CD14-positive monocyte (primary cell): ENCODE data around the gene NCAM1. TPM values are rescaled to one million over a fixed set of nuclear protein-coding genes. Genes with fewer than 3 reads are reported as not detected.

Source experiments
- DNase-seq, 3 donors: peaks; one replicate each; pipeline ENCODE4 v3.0.0-alpha.2; 2011 to 2022
- H2AFZ ChIP-seq: 2 replicates; pipeline ENCODE4 v1.6.0; 2012; ENCODE audit warnings: mild to moderate bottlenecking, low read depth, low read length, inconsistent platforms; ENCODE audit not compliant: insufficient read depth, poor library complexity, severe bottlenecking
- H3K27ac ChIP-seq, 2 donors: 1 replicate in 1 of 2; 2 replicates in 1 of 2; pipeline ENCODE4 v1.5.1; 2012 to 2013; ENCODE audit warnings: low read length in 2 of 2, control low read depth in 1 of 2, inconsistent platforms in 1 of 2, low read depth in 1 of 2, mild to moderate bottlenecking in 1 of 2
- H3K27me3 ChIP-seq, 2 donors: one replicate each; pipeline versions ENCODE4 v1.6.0 to v1.6.1; 2011 to 2013; ENCODE audit warnings: low read length in 2 of 2; ENCODE audit not compliant: control insufficient read depth in 2 of 2, insufficient read depth in 2 of 2
- H3K36me3 ChIP-seq, 2 donors: replicated peaks in 1 of 2; 1 replicate in 1 of 2; 2 replicates in 1 of 2; pipeline versions ENCODE4 v1.5.1 to v1.6.1; 2012 to 2013; ENCODE audit warnings: low read length in 2 of 2, control low read depth in 1 of 2, inconsistent platforms in 1 of 2, mild to moderate bottlenecking in 1 of 2; ENCODE audit not compliant: insufficient read depth in 2 of 2, control insufficient read depth in 1 of 2
- H3K4me1 ChIP-seq, 2 donors: 1 replicate in 1 of 2; 2 replicates in 1 of 2; pipeline versions ENCODE4 v1.5.1 to v1.6.1; 2012 to 2013; ENCODE audit warnings: low read length in 2 of 2, control low read depth in 1 of 2, inconsistent platforms in 1 of 2, mild to moderate bottlenecking in 1 of 2, moderate library complexity in 1 of 2; ENCODE audit not compliant: insufficient read depth in 2 of 2, control insufficient read depth in 1 of 2
- H3K4me2 ChIP-seq: replicated peaks from 2 replicates; pipeline ENCODE3; 2012; ENCODE audit warnings: low read length, moderate library complexity, mild to moderate bottlenecking; ENCODE audit not compliant: poor library complexity, severe bottlenecking; ENCODE audit errors: extremely low read depth
- H3K4me3 ChIP-seq, 3 experiments: fragments of 200-600 bp in 1 of 3; sonication (generic) in 1 of 3; replicated peaks in 1 of 3; 1 replicate in 2 of 3; 2 replicates in 1 of 3; pipeline ENCODE4 v1.5.1; 2011 to 2013; ENCODE audit warnings: low read length in 3 of 3, mild to moderate bottlenecking in 3 of 3, control low read depth in 2 of 3, low read depth in 2 of 3, inconsistent platforms in 1 of 3, moderate library complexity in 1 of 3
- H3K79me2 ChIP-seq: 2 replicates; pipeline ENCODE4 v1.6.0; 2012; ENCODE audit warnings: mild to moderate bottlenecking, control low read depth, inconsistent platforms, low read length, moderate library complexity; ENCODE audit not compliant: insufficient read depth
- H3K9ac ChIP-seq: 2 replicates; pipeline ENCODE4 v1.6.0; 2017; ENCODE audit warnings: low read length, mild to moderate bottlenecking; ENCODE audit not compliant: insufficient read depth, poor library complexity, severe bottlenecking
- H3K9me3 ChIP-seq, 2 donors: replicated peaks in 1 of 2; 1 replicate in 1 of 2; 2 replicates in 1 of 2; pipeline versions ENCODE4 v1.5.1 to v1.6.1; 2012 to 2013; ENCODE audit warnings: low read length in 2 of 2, control low read depth in 1 of 2; ENCODE audit not compliant: control insufficient read depth in 1 of 2, insufficient read depth in 1 of 2
- H4K20me1 ChIP-seq: 2 replicates; pipeline ENCODE4 v1.6.0; 2012; ENCODE audit warnings: mild to moderate bottlenecking, low read length, control low read depth, moderate library complexity; ENCODE audit not compliant: insufficient read depth
- H3K27ac Mint-ChIP-seq, 7 donors: one replicate each; pipeline ENCODE4 v1.8.0; 2020; ENCODE audit warnings: mild to moderate bottlenecking in 7 of 7, mixed read lengths in 7 of 7, moderate library complexity in 6 of 7, inconsistent platforms in 2 of 7
- H3K27me3 Mint-ChIP-seq, 3 donors: one replicate each; pipeline ENCODE4 v1.8.0; 2021 to 2022; ENCODE audit warnings: low read depth in 3 of 3, mild to moderate bottlenecking in 3 of 3, mixed read lengths in 3 of 3, moderate library complexity in 3 of 3, inconsistent platforms in 1 of 3
- H3K36me3 Mint-ChIP-seq, 2 donors: one replicate each; pipeline ENCODE4 v1.8.0; 2020; ENCODE audit warnings: mixed read lengths in 2 of 2, inconsistent platforms in 1 of 2, mild to moderate bottlenecking in 1 of 2
- H3K4me1 Mint-ChIP-seq: one replicate; pipeline ENCODE4 v1.8.0; 2020; ENCODE audit warnings: mild to moderate bottlenecking, mixed read lengths
- H3K4me3 Mint-ChIP-seq, 2 donors: one replicate each; pipeline ENCODE4 v1.8.0; 2020; ENCODE audit warnings: mild to moderate bottlenecking in 2 of 2, mixed read lengths in 2 of 2, moderate library complexity in 1 of 2
- H3K9me3 Mint-ChIP-seq, 7 donors: one replicate each; pipeline ENCODE4 v1.8.0; 2020 to 2022; ENCODE audit warnings: mixed read lengths in 7 of 7, mild to moderate bottlenecking in 6 of 7, moderate library complexity in 6 of 7, inconsistent platforms in 2 of 7
- CTCF ChIP-seq: fragments of 200-600 bp; IDR thresholded peaks from one replicate; pipeline ENCODE4 v1.8.0; 2022; ENCODE audit warnings: antibody characterized with exemption, mild to moderate bottlenecking
- WGBS: methylation state at CpG from one replicate; pipeline ENCODE4 v1.1.5; 2013; ENCODE audit warnings: missing lambda C conversion rate; ENCODE audit not compliant: insufficient coverage; 5-methylcytosine and 5-hydroxymethylcytosine counted together
- intact Hi-C, 2 donors: fragments of 100-400 bp; cut with micrococcal nuclease; formaldehyde crosslinking; loops; one replicate each; pipeline versions ENCODE4 v1.15.0 to v1.15.1; 2023
- polyA plus RNA-seq, 3 donors: library from polyadenylated mRNA; depleted of rRNA in 1 of 3; unstranded in 2 of 3; stranded (reverse) in 1 of 3; fragments of 300-500 nt in 2 of 3; fragments of >200 nt in 1 of 3; fragmentation: Illumina TruSeq in 2 of 3; gene quantifications; 1 replicate in 2 of 3; 2 replicates in 1 of 3; pipeline ENCODE4 v1.2.3, GENCODE V29; 2012 to 2021

NCAM1 gene
- polyA plus RNA-seq, 3 donors = 0.65 to 0.69 TPM; not detected in 1

GRCh38 chr11:113124006-113124405 lies 162.8 kb downstream of the NCAM1 start:
- Histone ChIP-seq H3K36me3 (no peaks in the 10 kb centered on the region), H3K27ac (no peak overlapping the region), H3K79me2 (no peaks in the 10 kb centered on the region), H3K9ac (no peak overlapping the region), H3K4me1 (no peaks in the 10 kb centered on the region), H3K9me3 (no peaks in the 10 kb centered on the region), H3K4me2 (no peak overlapping the region), H3K4me3 (no peak overlapping the region), H3K27me3 (no peaks in the 10 kb centered on the region), H4K20me1 (no peaks in the 10 kb centered on the region), H2AFZ (no peak overlapping the region)
- peaks cover 7 to 13% (median 11%) of the 10 kb centered on the region in 3 donors for H3K27me3 Mint-ChIP-seq
- intact Hi-C loops = no loop called here
- no peak overlapping the region for H3K27ac Mint-ChIP-seq
- H3K36me3 Mint-ChIP-seq = no peaks in the 10 kb centered on the region
- no peak for TF ChIP-seq CTCF
- no peak overlapping the region for H3K4me3 Mint-ChIP-seq
- no peaks in the 10 kb centered on the region for H3K4me1 Mint-ChIP-seq
- 80% methylated on average over 1 of the region's 3 CpGs for WGBS
- DNase-seq = no peak
- H3K9me3 Mint-ChIP-seq = peaks cover 0 to 3% (median 0%) of the 10 kb centered on the region in 7 donors

GRCh38 chr11:113124578-113124977 lies 163.4 kb downstream of the NCAM1 start:
- no peaks in the 10 kb centered on the region for H3K4me1 Mint-ChIP-seq
- no peak overlapping the region for H3K4me3 ChIP-seq
- peaks cover 7 to 13% (median 11%) of the 10 kb centered on the region in 3 donors for H3K27me3 Mint-ChIP-seq
- intact Hi-C loops = no loop called here
- no peak overlapping the region for H3K4me3 Mint-ChIP-seq
- H3K36me3 ChIP-seq = no peaks in the 10 kb centered on the region
- H3K79me2 ChIP-seq = no peaks in the 10 kb centered on the region
- H3K36me3 Mint-ChIP-seq = no peaks in the 10 kb centered on the region
- no peaks in the 10 kb centered on the region for H3K4me1 ChIP-seq
- H3K27ac ChIP-seq = no peak overlapping the region
- DNase-seq = no peak
- WGBS = 100% methylated on average over 1 of the region's 8 CpGs
- no peak overlapping the region for H2AFZ ChIP-seq
- H3K9me3 Mint-ChIP-seq = peaks cover 0 to 3% (median 0%) of the 10 kb centered on the region in 7 donors
- H3K9me3 ChIP-seq = no peaks in the 10 kb centered on the region
- H4K20me1 ChIP-seq = no peaks in the 10 kb centered on the region
- no peak overlapping the region for H3K4me2 ChIP-seq
- H3K27ac Mint-ChIP-seq = no peak overlapping the region
- no peak overlapping the region for H3K9ac ChIP-seq
- no peak for TF ChIP-seq CTCF
- H3K27me3 ChIP-seq = no peaks in the 10 kb centered on the region
